OCI-LY7 (cell line): ENCODE data around the gene LATS2.

Experiments used
- EZH2phosphoT487 ChIP-seq: fragments of 200-600 bp; sonication (generic); IDR thresholded peaks from 2 replicates; pipeline ENCODE4 v1.6.1; 2018; ENCODE audit warnings: low read depth, borderline replicate concordance, mild to moderate bottlenecking, mixed run types, antibody characterized with exemption, low read length, moderate library complexity, mixed read lengths
- TF ChIP-seq, protein P1 (sequence below): fragments of 200-600 bp; sonication (generic); conservative IDR thresholded peaks from 2 replicates; pipeline ENCODE4 v1.5.1; 2014; ENCODE audit warnings: mild to moderate bottlenecking, antibody characterized with exemption, low read length, moderate library complexity, mixed read lengths

DNA sequence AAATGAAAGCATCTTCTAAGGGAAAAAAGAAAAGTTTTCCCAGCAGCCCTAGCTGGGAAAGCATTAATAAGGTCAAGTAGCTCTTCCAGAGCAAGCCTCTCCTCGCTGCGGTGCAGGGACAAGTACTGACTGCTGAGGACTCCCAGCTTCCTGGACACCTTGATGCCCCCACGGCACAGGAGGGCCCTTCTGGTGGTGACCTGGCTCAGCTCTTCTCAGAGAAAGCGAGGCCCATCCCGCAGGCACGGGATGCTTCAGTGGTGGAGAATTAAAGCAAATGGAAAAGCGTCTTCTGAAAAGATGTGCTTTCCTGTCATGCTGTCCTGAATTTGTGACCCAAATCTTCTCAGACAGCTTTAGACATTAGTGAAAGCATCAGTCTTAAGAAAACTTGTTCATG, 38.8 kb upstream of the LATS2 start:
- TF ChIP-seq, protein P1, sequence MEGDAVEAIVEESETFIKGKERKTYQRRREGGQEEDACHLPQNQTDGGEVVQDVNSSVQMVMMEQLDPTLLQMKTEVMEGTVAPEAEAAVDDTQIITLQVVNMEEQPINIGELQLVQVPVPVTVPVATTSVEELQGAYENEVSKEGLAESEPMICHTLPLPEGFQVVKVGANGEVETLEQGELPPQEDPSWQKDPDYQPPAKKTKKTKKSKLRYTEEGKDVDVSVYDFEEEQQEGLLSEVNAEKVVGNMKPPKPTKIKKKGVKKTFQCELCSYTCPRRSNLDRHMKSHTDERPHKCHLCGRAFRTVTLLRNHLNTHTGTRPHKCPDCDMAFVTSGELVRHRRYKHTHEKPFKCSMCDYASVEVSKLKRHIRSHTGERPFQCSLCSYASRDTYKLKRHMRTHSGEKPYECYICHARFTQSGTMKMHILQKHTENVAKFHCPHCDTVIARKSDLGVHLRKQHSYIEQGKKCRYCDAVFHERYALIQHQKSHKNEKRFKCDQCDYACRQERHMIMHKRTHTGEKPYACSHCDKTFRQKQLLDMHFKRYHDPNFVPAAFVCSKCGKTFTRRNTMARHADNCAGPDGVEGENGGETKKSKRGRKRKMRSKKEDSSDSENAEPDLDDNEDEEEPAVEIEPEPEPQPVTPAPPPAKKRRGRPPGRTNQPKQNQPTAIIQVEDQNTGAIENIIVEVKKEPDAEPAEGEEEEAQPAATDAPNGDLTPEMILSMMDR, result no peak
- no peak for TF ChIP-seq EZH2phosphoT487
